A549 (cell line): Measurements from ENCODE around the gene MAPK6. TPM values are rescaled to one million over a fixed set of nuclear protein-coding genes. Genes with fewer than 3 reads are reported as not detected.
A peak's percentile ranks its signal among the peaks of the same experiment; 100 is the strongest.

Source experiments
- ATAC-seq, 2 experiments: fragments of 200-7000 bp in 1 of 2; fragments of >200 bp in 1 of 2; cut with Nextera tagmentation in 1 of 2; cut with Tn5 transposase in 1 of 2; 3 replicates each; pipeline versions ENCODE4 v1.8.0 to v1.9.1; 2018 to 2020; ENCODE audit warnings: mild to moderate bottlenecking in 1 of 2, moderate library complexity in 1 of 2
- CTCF ChIA-PET: fragments of 300-600 bp; sonication (Branson Sonifier 250); formaldehyde crosslinking; extraction: SDS; loops from one replicate; lab custom pipeline; 2021; ENCODE audit warnings: antibody characterized with exemption, inconsistent platforms; lab: Yijun Ruan, JAX
- POLR2A ChIA-PET: fragments of 350-600 bp; formaldehyde crosslinking; extraction: SDS; loops from one replicate; lab custom pipeline; 2021; ENCODE audit warnings: antibody characterized with exemption, inconsistent platforms; lab: Yijun Ruan, JAX
- DNase-seq, 2 experiments: peaks; one replicate each; pipeline versions ENCODE4 v3.0.0 to v3.0.0-alpha.2; 2011 to 2016; ENCODE audit warnings: low read depth in 1 of 2, low spot score in 1 of 2
- FAIRE-seq: peaks from 2 replicates; lab custom pipeline; 2011; peaks lifted over from hg19 to GRCh38; lab: Jason Lieb, UNC
- H3K27ac ChIP-seq, 2 experiments: fragments of >200 bp; sonication (Bioruptor Twin); formaldehyde crosslinking; 3 replicates each; pipeline ENCODE4 v1.5.1; 2016 to 2017
- H3K4me1 ChIP-seq: fragments of >200 bp; sonication (Bioruptor Twin); formaldehyde crosslinking; 3 replicates; pipeline ENCODE4 v1.6.1; 2016
- H3K4me2 ChIP-seq: fragments of >200 bp; sonication (Bioruptor Twin); formaldehyde crosslinking; 3 replicates; pipeline ENCODE4 v1.6.1; 2016
- H3K4me3 ChIP-seq: fragments of >200 bp; sonication (Bioruptor Twin); formaldehyde crosslinking; 3 replicates; pipeline ENCODE4 v1.5.1; 2016
- H3K9me3 ChIP-seq: fragments of >200 bp; sonication (Bioruptor Twin); formaldehyde crosslinking; 3 replicates; pipeline ENCODE4 v1.6.1; 2016
- CBX2 ChIP-seq: fragments of 200-600 bp; sonication (generic); IDR thresholded peaks from 2 replicates; pipeline ENCODE4 v1.6.1; 2016; ENCODE audit warnings: low read depth, mild to moderate bottlenecking, borderline replicate concordance
- CBX8 ChIP-seq: fragments of 200-600 bp; sonication (generic); IDR thresholded peaks from 2 replicates; pipeline ENCODE4 v1.6.1; 2016
- CEBPB ChIP-seq, 2 experiments: fragments of >200 bp in 1 of 2; sonication (Bioruptor Twin) in 1 of 2; formaldehyde crosslinking in 1 of 2; IDR thresholded peaks; 2 replicates each; pipeline ENCODE4 v1.6.1; 2012 to 2016
- EHF ChIP-seq: fragments of 250-450 bp; sonication (Bioruptor Pico); IDR thresholded peaks from 2 replicates; pipeline ENCODE4 v1.5.0; 2020; ENCODE audit warnings: mild to moderate bottlenecking
- EHMT2 ChIP-seq: fragments of 200-600 bp; sonication (generic); IDR thresholded peaks from 2 replicates; pipeline ENCODE4 v1.6.1; 2016; ENCODE audit warnings: antibody characterized with exemption, low read depth, mild to moderate bottlenecking, moderate library complexity
- ESRRA ChIP-seq: fragments of 150-350 bp; IDR thresholded peaks from 2 replicates; pipeline ENCODE4 v1.6.1; 2014; ENCODE audit warnings: mild to moderate bottlenecking, low read length, borderline replicate concordance
- HDAC2 ChIP-seq: fragments of 200-600 bp; sonication (generic); IDR thresholded peaks from 2 replicates; pipeline ENCODE4 v1.6.1; 2016
- HEYL ChIP-seq: fragments of 250-450 bp; sonication (Bioruptor Pico); IDR thresholded peaks from 2 replicates; pipeline ENCODE4 v1.8.0; 2021; ENCODE audit warnings: mild to moderate bottlenecking, moderate library complexity
- HOXA7 ChIP-seq: fragments of 250-450 bp; sonication (Bioruptor Pico); IDR thresholded peaks from 2 replicates; pipeline ENCODE4 v1.5.0; 2020; ENCODE audit warnings: mild to moderate bottlenecking, moderate library complexity
- JUN ChIP-seq, 2 experiments: fragments of >200 bp; sonication (Bioruptor Twin); formaldehyde crosslinking; IDR thresholded peaks; 2 replicates in 1 of 2; 3 replicates in 1 of 2; pipeline ENCODE4 v1.6.1; 2016 to 2017
- KDM5A ChIP-seq: fragments of 200-600 bp; sonication (generic); IDR thresholded peaks from 2 replicates; pipeline ENCODE4 v1.6.1; 2016; ENCODE audit warnings: antibody characterized with exemption, mild to moderate bottlenecking
- NFE2L2 ChIP-seq: fragments of 150-350 bp; conservative IDR thresholded peaks from 2 replicates; pipeline ENCODE4 v1.6.1; 2014; ENCODE audit warnings: low read length
- RFX5 ChIP-seq: fragments of 450-650 bp; IDR thresholded peaks from 2 replicates; pipeline ENCODE4 v1.7.1; 2014; ENCODE audit warnings: antibody characterized with exemption, mild to moderate bottlenecking, moderate library complexity
- SREBF2 ChIP-seq: fragments of 450-650 bp; IDR thresholded peaks from 2 replicates; pipeline ENCODE4 v1.6.1; 2014; ENCODE audit warnings: mild to moderate bottlenecking, moderate library complexity
- ZC3H11A ChIP-seq: fragments of 450-650 bp; IDR thresholded peaks from 2 replicates; pipeline ENCODE4 v1.6.1; 2014; ENCODE audit warnings: antibody characterized with exemption, mild to moderate bottlenecking
- ZFP36 ChIP-seq: fragments of 450-650 bp; IDR thresholded peaks from 2 replicates; pipeline ENCODE4 v1.6.1; 2014; ENCODE audit warnings: borderline replicate concordance; ENCODE audit not compliant: partially characterized antibody
- WGBS: methylation state at CpG from one replicate; pipeline ENCODE4 v1.1.6; 2017; ENCODE audit errors: missing lambda C conversion rate; 5-methylcytosine and 5-hydroxymethylcytosine counted together
- polyA plus RNA-seq, 4 experiments: library from polyadenylated mRNA; depleted of rRNA in 3 of 4; stranded (reverse); fragments of >200 nt; fragmentation: RNase III in 1 of 4; extraction: RNeasy Plus Mini Kit Qiagen cat#74134 plus additional on column Dnase treatment in 1 of 4; gene quantifications; 2 replicates in 3 of 4; 3 replicates in 1 of 4; pipeline ENCODE4 v1.2.3, GENCODE V29; 2011 to 2017
- TF ChIP-seq, protein P1 (sequence below): fragments of 200-600 bp; sonication (generic); IDR thresholded peaks from 2 replicates; pipeline ENCODE4 v1.6.1; 2016; ENCODE audit warnings: antibody characterized with exemption, mild to moderate bottlenecking, moderate library complexity
- TF ChIP-seq, protein P2 (sequence below): fragments of 150-350 bp; IDR thresholded peaks from 2 replicates; pipeline ENCODE4 v1.6.1; 2014; ENCODE audit warnings: low read depth, mild to moderate bottlenecking, low read length

The MAPK6 gene
- polyA plus RNA-seq, 2 of the 4 experiments (the other 2 are of a cell fraction) = 49.1 to 126 TPM

DNA sequence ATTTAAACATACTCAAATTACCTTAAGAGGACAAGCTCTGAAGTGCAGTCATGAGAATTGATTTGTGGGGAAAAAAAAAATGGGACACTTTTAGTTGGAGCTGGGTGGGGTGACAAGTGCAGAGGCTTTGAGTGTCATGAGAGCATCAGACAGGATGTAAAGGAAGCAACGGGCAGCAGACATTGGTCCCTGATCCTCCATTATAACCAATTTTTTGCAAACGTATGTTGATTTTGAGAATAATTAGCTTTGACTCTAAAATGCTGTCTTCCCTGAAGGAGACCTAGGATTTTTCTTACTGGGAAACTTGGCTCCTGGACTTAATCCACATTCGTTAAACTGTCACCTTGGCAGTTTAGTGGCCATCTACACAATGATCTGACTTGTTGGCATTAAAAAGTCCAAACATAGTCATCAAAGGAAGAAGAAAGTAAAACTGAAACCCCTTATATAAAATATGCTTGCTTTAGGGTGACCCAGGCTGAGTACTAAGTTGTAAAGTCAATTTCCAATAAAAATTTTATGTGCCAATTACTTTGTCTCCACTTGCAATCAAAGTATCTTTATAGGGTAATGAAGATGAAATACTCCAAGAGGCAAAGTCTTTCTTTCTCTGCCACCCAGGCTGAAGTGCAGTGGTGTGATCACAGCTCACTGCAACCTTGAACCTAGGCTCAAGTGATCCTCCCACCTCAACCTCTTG, 48.0 kb downstream of the MAPK6 start:
- 93% methylated on average over 3 of the region's 3 CpGs for WGBS
- DNase-seq (no peak), FAIRE-seq (no peak)
- CTCF ChIA-PET = interaction anchor here (0.6 to 7.3 kb wide), 7 partner anchors 9 to 174 kb away, joined by 3 to 89 read pairs (median 4); no protein-coding TSS in a partner anchor
- TF ChIP-seq NFE2L2 (no peak), JUN (IDR thresholded peaks at IDR 0.05) (0 out of 5 replicates have a peak, but pooled peaks of 1 of the 2 experiments have one; percentile 12)
- TF ChIP-seq, all 56 proteins: peak for 1
- no peak overlapping the region for H3K4me3 ChIP-seq
- peak overlapping the region in 1 of 2 experiments; percentile 39; a peak in 1 of 6 replicates for H3K27ac ChIP-seq
- no peaks in the 10 kb centered on the region for H3K9me3 ChIP-seq
- no peak for ATAC-seq
- H3K4me2 ChIP-seq = no peak overlapping the region
- peaks cover 13% of the 10 kb centered on the region for H3K4me1 ChIP-seq
- POLR2A ChIA-PET = interaction anchor here (0.8 to 1.5 kb wide), 2 partner anchors 33 to 46 kb away, joined by 3 to 4 read pairs; no protein-coding TSS in a partner anchor

DNA sequence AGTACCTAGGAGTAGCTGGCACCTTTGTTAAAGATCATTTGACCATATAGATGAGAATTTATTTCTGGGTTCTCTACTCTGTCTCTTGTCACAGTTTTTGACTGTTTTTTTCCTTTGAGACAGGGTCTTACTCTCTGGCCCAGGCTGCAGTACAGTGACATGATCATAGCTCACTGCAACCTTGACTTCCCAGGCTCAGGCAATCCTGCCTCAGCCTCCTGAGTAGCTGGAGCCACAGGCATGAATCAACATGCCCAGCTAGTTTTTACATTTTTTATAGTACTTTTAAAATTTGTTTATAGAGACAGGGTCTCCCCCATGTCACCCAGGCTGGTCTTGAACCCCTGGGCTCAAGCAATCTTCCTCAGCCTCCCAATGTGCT, 48.5 kb downstream of the MAPK6 start:
- peak in 1 of 2 experiments; percentile 7; a peak in 2 of 5 replicates for TF ChIP-seq JUN (IDR thresholded peaks at IDR 0.05)
- TF ChIP-seq ZFP36 = no peak
- TF ChIP-seq, protein P1, sequence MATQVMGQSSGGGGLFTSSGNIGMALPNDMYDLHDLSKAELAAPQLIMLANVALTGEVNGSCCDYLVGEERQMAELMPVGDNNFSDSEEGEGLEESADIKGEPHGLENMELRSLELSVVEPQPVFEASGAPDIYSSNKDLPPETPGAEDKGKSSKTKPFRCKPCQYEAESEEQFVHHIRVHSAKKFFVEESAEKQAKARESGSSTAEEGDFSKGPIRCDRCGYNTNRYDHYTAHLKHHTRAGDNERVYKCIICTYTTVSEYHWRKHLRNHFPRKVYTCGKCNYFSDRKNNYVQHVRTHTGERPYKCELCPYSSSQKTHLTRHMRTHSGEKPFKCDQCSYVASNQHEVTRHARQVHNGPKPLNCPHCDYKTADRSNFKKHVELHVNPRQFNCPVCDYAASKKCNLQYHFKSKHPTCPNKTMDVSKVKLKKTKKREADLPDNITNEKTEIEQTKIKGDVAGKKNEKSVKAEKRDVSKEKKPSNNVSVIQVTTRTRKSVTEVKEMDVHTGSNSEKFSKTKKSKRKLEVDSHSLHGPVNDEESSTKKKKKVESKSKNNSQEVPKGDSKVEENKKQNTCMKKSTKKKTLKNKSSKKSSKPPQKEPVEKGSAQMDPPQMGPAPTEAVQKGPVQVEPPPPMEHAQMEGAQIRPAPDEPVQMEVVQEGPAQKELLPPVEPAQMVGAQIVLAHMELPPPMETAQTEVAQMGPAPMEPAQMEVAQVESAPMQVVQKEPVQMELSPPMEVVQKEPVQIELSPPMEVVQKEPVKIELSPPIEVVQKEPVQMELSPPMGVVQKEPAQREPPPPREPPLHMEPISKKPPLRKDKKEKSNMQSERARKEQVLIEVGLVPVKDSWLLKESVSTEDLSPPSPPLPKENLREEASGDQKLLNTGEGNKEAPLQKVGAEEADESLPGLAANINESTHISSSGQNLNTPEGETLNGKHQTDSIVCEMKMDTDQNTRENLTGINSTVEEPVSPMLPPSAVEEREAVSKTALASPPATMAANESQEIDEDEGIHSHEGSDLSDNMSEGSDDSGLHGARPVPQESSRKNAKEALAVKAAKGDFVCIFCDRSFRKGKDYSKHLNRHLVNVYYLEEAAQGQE = no peak
- CTCF ChIA-PET = interaction anchor here (0.6 to 7.3 kb wide), 6 partner anchors 9 to 173 kb away, joined by 3 to 89 read pairs (median 4); no protein-coding TSS in a partner anchor
- FAIRE-seq (no peak), ATAC-seq (peak in 1 of 2 experiments; percentile 10; a peak in 1 of 6 replicates), DNase-seq (no peak)
- Histone ChIP-seq H3K4me1 (peaks cover 13% of the 10 kb centered on the region), H3K27ac (peak overlapping the region in 1 of 2 experiments; percentile 39; a peak in 2 of 6 replicates), H3K4me3 (no peak overlapping the region), H3K9me3 (no peaks in the 10 kb centered on the region), H3K4me2 (no peak overlapping the region)
- POLR2A ChIA-PET = interaction anchor here (0.8 to 1.5 kb wide), 2 partner anchors 34 to 46 kb away, joined by 3 to 4 read pairs; no protein-coding TSS in a partner anchor

DNA sequence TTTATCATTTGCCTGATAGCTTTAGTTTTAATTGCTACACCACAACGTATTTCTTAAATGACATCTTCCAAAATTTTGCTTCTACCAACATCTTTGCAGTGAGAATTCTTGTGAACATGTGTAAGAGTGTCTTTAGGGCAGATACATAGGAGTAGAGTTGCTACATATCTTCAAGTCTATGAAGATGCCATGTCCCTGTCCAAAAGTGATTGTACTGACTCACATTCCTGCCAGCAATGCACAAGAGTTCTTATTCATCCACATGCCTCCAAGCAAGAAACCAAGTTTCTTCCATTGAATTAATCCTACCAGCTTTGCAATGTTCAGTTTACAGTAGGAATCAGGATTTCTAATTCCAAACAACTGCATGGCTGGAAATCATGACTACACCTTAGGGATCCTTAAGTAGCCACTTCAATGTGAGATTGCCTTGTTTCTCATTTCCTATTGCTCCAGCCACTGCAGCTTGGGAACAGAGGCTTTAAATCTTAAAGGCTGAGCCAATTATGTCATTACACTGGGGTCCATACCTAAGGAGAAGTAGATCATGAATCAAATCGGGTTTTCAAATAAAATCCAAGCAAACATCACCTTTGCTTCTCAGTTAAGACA, 49.1 kb downstream of the MAPK6 start:
- Histone ChIP-seq H3K4me3 (no peak overlapping the region), H3K4me1 (peaks cover 13% of the 10 kb centered on the region), H3K27ac (peak overlapping the region in 1 of 2 experiments; percentile 39; a peak in 1 of 6 replicates), H3K4me2 (no peak overlapping the region), H3K9me3 (no peaks in the 10 kb centered on the region)
- ChIA-PET CTCF (interaction anchor here (1.2 to 7.3 kb wide), 5 partner anchors 10 to 72 kb away, joined by 4 to 89 read pairs (median 5); no protein-coding TSS in a partner anchor), POLR2A (interaction anchor here (0.8 to 1.5 kb wide), 2 partner anchors 35 to 47 kb away, joined by 3 to 4 read pairs; no protein-coding TSS in a partner anchor)
- TF ChIP-seq CBX8 (no peak), RFX5 (no peak)
- 68% methylated on average over 2 of the region's 2 CpGs for whole genome bisulfite sequencing
- ATAC-seq = peak in 1 of 2 experiments; percentile 38; a peak in 2 of 6 replicates
- no peak for FAIRE-seq
- no peak for DNase-seq

DNA sequence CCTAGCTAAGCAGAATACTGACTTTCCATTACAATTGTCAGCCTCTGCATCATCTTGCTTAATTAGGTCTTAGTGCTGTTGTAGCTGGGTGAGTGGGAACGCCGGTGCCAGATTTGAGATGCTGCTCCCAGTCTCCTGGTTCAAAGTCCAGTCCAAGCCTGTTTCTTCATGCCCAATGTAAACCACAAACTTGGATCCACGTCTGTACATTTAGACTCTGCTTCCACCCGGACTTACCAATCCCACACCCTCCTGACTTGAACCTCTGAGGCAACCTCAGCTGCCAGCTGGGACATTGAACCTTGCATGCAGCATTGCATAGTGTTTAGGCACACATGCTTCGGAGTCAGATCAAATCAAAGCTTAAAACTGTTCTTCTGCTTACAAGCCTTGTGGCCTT, 50.5 kb downstream of the MAPK6 start:
- ChIA-PET POLR2A (interaction anchor here (0.9 kb wide), 1 partner anchor 48 kb away, joined by 3 read pairs; no protein-coding TSS in a partner anchor), CTCF (interaction anchor here (0.5 to 7.3 kb wide), 7 partner anchors 11 to 158 kb away, joined by 4 to 89 read pairs (median 6); partner anchors contain the start of gene LEO1)
- FAIRE-seq (no peak), DNase-seq (no peak), ATAC-seq (peak; percentile 16 to 43; a peak in 4 of 6 replicates)
- H3K4me1 ChIP-seq = peaks cover 13% of the 10 kb centered on the region
- no peaks in the 10 kb centered on the region for H3K9me3 ChIP-seq
- TF ChIP-seq SREBF2 = no peak
- TF ChIP-seq HEYL (CRISPR knock-in tag) = no peak
- TF ChIP-seq JUN (IDR thresholded peaks at IDR 0.05) = no peak
- TF ChIP-seq EHF (CRISPR knock-in tag) = no peak
- no peak for TF ChIP-seq HOXA7 (CRISPR knock-in tag)
- TF ChIP-seq RFX5 = no peak
- TF ChIP-seq, protein P2, sequence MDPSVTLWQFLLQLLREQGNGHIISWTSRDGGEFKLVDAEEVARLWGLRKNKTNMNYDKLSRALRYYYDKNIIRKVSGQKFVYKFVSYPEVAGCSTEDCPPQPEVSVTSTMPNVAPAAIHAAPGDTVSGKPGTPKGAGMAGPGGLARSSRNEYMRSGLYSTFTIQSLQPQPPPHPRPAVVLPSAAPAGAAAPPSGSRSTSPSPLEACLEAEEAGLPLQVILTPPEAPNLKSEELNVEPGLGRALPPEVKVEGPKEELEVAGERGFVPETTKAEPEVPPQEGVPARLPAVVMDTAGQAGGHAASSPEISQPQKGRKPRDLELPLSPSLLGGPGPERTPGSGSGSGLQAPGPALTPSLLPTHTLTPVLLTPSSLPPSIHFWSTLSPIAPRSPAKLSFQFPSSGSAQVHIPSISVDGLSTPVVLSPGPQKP = no peak
- no peak for TF ChIP-seq CEBPB (IDR thresholded peaks at IDR 0.05)
- TF ChIP-seq CBX2 = no peak
- no peak for TF ChIP-seq HDAC2
- no peak for TF ChIP-seq KDM5A
- TF ChIP-seq ESRRA = no peak
- TF ChIP-seq EHMT2 = no peak
- no peak for TF ChIP-seq ZC3H11A
- H3K4me2 ChIP-seq = peak overlapping the region; percentile 46
- H3K4me3 ChIP-seq = no peak overlapping the region
- peak overlapping the region in 1 of 2 experiments; percentile 23; a peak in 3 of 6 replicates for H3K27ac ChIP-seq
- WGBS = 41% methylated on average over 5 of the region's 5 CpGs
